Amygdala (tissue), 56 donors: ENCODE measurements around the gene SND1.
A peak's percentile ranks its signal among the peaks of the same experiment; 100 is the strongest.

Experiments used
- DNase-seq, 56 donors: peaks; one replicate each; lab custom pipeline; 2025; lab: John Stamatoyannopoulos, UW

The SND1 gene

DNA sequence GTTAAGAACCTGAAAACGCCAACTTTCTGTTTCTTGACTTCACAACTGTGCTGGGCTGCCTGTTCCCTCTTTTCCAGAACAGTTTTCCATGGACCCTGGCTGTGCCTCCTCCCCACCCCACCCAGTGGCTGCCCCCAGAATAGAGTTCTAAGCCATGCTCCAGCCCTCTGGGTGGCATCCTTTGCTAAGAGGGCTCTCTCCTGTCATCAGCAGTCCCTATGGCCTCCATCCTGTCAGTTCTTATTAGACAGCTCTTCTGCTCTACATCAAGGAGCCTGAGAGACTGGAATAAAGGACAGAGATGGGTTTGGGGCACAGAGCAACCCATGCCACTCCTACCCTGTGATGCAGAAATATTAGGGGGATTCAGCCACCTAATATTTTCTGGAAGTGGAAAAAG lies 393.2 kb downstream of the SND1 start:
- DNase-seq: no peak

GRCh38 chr7:128045766-128046165 lies 393.8 kb downstream of the SND1 start:
- DNase-seq: no peak

- DNase-seq: no peak
Measured at GRCh38 chr7:128052404-128052803, 400.4 kb downstream of the SND1 start.

DNA sequence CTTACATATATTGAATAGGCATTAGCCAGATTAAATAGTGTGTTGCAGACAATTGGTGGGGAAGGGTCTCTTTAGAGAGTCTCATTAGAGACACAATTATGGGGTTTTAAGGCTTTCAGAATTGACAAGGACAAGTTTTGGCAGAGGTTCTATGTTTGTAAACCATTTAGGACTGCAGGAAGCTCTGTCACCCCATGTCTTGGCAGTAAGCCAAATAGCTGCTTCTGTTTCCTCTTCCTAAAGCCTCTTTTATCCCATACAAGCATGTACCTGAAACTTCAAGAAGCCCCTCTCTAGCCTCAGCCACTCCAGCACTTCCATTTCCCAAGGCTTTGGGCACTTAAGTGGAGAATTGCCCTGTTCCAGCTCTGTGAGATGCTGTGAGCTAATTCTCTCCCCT lies 401.0 kb downstream of the SND1 start:
- peak in 1 of 56 donors; percentile 24 for DNase-seq

DNA sequence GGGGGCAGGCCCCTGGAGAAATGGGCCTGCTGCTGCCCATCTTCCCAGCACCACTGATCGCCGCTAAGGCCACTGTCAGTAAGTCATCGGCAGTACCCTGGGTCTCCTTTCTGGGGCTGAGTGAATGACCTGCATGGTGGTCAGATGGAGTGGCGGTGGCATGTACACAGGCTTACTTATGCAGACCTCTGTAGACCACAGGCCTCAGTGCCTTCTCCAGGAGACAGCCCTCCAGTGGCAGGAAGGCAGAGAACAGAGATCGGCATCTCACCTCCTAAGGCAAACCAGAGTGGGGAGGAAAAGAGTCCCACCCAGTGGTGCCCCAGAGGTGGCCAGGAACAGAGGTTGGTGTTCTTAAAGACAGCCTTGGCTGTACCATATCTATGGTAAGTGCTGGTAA lies 402.0 kb downstream of the SND1 start:
- no peak for DNase-seq

- DNase-seq: no peak
Measured at GRCh38 chr7:128054511-128054910, 402.5 kb downstream of the SND1 start.

GRCh38 chr7:128055637-128056036 lies 403.6 kb downstream of the SND1 start:
- DNase-seq: no peak

- no peak for DNase-seq
Measured at GRCh38 chr7:128056901-128057300, 404.9 kb downstream of the SND1 start.

GRCh38 chr7:128057909-128058308 lies 405.9 kb downstream of the SND1 start:
- DNase-seq: no peak

DNA sequence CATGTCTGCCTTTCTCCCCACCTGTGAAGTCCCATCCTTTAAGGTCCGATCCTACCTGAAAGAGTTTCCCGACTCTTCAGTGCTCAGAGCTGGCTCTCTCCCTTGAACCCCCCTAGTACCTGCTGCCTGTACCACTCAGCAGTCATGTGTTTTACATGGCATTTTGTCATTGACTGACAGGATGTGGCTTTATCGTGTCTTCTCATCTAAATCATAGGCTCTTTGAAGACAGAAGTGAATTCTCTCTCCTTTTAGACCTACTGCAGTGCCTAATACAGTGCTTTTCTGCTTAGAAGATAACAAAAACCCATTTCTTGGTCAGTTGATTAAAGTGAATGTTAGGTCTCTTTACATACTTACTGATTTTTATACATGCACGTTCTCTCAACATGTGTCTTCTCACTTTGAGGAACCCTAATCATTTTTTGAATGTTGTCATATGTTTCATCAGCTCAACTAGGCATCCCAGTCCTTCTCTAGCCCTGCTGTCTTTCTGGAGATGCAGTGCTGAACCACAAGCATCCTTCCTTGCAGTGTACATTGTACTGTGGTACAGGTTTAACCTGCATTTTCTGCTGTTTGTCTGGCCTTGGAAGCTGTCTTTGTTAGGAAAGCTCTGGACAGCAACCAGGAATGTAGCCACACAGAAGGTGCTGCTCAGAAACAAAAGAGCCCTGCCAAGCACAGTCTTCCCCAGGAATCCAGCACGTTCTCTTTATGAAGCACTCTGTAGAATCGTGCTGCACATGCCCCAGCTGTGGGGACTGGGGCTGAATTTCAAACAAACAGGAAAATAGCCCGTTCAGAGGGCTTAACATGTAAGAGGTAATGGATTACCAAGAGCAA lies 407.4 kb downstream of the SND1 start:
- no peak for DNase-seq

DNA sequence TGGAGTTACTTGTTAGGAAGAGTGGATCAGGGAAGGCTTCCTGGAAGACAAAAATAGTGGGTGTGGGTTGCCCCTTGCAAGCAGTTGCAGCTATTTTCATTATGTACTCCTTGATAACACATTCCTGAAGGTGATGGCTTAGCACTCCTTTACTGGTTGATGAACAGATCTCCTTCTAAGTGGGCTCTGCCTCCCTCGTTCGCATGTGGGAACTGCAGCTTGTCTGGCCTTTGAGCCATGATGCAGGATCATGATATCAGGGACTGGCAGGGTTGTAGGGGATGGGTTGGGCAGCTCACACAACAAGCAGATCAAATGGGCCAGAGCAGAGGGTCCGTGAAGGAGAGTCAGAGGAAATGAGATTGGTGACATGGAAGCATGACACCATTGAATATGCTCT lies 408.0 kb downstream of the SND1 start:
- peak in 2 of 56 donors; percentile 19 to 28 for DNase-seq

DNA sequence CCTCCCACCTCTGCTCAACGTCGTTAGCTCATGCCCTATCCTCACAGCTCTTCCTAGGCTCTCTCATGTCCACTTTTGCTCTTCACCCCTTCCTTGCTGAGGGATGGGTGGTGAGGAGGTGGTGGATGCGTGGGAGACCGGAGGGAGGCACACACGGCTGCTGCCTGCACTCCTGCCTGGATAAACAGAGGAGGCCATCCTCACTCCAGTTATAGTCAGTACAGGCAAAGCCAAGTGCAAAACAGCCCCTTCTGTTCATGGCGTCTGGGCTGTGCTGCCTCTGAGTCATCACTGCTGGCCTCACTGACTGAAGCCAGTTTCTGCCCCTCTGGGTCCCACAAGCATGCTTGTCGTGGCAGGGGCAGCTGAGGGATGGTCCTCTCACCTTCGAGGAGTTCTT lies 411.1 kb downstream of the SND1 start:
- peak in 1 of 56 donors; percentile 8 for DNase-seq

- peak in 1 of 56 donors; percentile 15 for DNase-seq
Measured at GRCh38 chr7:128065872-128066271, 413.9 kb downstream of the SND1 start.

DNA sequence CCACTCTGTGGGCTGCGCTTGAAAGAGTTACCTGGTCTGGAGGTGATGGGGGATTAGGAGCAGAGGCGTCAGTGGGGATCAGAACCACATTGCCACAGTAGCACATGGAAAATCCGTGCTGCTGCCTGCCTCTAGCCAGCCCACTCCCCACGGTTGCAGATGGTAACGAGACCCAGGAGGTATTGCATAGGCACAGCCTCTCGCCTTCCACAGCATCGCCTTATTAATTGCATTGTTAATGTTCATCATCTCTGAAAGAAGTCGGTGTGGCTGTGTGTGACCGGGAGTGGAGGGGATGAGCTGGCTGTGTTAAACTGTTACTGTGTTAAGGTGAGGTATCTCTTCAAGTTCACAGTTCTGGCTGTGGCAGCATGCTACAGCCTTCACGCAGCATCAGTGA lies 414.4 kb downstream of the SND1 start:
- no peak for DNase-seq

- no peak for DNase-seq
Measured at GRCh38 chr7:128066858-128067257, 414.9 kb downstream of the SND1 start.

DNA sequence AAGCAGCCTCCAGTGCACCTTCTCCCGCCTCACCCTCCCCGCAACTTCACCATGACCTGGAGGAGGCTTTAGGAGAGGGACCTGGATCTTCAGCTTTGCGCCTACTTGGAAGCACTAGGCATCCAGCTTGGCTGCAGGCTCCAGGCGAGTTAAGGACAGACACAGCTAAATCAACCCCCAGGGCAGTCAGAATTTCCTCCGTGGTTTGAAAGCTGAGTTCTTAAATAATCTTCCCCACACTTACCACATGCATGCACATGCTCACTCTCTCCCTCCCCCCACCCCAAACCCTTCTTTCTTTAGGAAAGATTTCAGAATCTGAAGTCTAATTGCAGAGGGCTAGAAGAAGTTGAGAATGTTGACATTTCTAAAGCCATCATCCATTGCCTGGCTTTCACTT lies 416.0 kb downstream of the SND1 start:
- DNase-seq: no peak

GRCh38 chr7:128068785-128069184 lies 416.8 kb downstream of the SND1 start:
- no peak for DNase-seq

DNA sequence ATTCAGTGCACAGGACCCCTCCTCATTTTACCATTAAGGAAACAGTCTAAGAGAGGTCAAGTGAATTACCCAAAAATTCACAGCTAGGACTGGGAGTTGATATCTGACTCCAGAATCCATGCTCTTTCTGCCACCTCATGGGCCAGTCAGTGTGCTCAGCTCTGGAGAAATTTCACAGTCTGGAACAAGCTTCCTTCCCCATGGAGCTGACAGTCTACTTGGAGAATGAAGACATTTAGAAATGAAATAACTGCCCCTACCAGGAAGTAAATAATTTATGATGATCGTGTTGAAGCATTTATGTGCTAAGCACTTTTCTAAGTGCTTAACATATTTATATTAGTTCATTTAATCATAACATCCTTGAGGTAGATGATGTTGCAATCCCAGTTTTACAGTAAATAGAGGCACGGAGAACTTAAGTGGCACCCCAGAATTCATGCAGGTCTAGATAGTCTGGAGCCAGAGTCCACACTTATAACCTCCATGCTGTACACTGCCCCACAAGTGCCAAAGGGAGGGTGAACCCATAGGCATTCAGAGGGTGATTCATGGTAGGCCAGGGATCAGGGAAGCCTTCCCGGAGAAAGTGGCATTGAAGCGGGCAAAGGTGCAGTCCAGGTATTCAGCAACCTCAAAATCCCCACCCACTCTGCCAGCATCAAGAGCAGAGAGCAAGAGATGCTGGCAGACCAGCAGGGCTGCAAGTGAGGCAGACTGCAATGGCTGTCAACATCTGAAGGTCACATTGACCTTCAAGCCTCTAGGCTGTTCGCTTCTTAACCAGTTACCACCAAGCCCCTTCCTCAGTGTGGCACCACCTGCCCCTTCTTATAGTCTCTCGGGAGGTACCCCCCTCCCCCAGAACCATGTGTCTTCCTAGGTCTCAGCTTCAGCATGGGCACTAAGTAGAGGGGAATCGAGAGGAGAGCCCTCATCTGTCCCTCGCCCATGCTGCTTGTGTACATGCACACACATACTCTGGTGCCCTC lies 417.7 kb downstream of the SND1 start:
- DNase-seq: no peak

- DNase-seq: no peak
Measured at GRCh38 chr7:128071376-128071775, 419.4 kb downstream of the SND1 start.

GRCh38 chr7:128071801-128072200 lies 419.8 kb downstream of the SND1 start:
- no peak for DNase-seq

DNA sequence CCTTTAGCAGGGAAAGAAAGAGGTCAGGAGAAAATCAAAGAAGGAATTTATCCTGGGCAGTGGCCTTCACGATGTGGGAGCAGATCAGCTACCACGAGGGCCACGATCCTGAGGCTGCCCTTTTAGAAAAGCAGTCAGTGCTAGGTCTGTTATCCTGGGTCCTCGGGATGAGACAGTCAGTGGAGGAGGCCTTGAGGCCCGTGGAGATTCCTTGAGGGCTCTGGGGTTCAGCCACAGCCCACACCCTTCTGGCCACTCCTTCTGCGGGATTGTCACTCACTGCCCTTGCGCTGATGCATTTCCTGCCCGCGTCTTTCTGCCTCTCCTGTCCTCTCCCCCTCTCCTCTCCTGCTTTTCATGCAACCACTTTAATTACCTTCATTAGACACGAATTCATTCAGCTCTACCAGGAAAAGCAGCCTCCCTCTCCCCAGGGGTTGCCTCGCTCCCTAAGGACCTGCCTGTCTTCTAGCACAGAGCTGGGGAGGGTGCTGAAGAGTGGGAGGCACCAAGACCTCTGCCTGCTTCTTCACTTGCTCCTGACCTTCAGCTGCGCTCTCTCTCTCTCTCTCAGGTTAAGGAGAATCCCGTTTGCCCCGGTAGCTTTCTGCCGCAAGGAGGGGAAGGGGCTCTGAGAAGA lies 421.8 kb downstream of the SND1 start:
- no peak for DNase-seq
